ENCODE data around the gene SRMS. TPM values are rescaled to one million over a fixed set of nuclear protein-coding genes. Genes with fewer than 3 reads are reported as not detected.
A peak's percentile ranks its signal among the peaks of the same experiment; 100 is the strongest.

Gene SRMS
- total RNA-seq, 1 experiment from 2014 or later = 3.2 TPM

DNA sequence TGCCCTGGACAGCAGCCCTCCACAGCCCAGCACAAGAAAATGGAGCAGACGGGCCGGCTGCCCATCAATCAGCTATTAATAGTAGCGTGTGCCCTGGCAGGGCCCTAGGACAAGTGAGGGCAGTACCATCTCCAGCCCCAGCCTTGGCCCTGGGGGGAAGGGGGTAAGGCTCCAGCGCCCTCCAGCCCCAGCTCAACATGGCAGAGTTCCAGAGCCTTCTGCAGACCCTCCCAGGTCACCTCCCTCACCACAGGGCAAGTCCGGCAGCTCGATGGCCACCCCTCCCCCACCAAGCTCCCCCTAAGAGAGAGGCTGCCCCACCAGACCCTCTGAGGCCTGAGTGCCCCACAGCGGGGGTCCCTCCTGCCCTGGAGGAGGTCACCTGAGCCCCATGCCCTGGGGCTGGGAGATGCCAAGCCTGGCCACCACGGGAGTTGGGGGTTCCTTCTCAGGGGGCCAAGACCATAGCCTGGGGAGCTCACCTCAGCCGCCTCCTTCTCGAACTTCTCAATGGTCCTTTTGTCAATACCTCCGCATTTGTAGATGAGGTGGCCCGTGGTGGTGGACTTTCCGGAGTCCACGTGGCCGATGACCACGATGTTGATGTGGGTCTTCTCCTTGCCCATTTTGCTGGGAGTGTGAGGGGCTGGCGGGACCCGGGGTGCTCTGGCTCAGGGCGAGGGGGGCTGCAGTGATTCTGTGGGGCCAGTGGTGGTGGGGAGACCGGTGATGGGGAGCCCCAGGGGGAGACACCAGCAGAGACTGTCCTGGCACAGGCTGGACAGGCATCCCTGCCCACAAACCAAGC lies 50.2 kb downstream of the SRMS start:
- Histone ChIP-seq H2AFZ (ENCODE audit: low read depth, low read length, poor library complexity, severe bottlenecking) (no peak overlapping the region), H3K79me2 (ENCODE audit: insufficient read depth, low read length) (peaks cover 50% of the 10 kb centered on the region), H4K20me1 (ENCODE audit: insufficient read depth) (no peaks in the 10 kb centered on the region), H3K9me3 (ENCODE audit: control insufficient read depth in 1 of 2, insufficient read depth in 1 of 2, low read depth in 1 of 2, low read length in 2 of 2) (no peaks in the 10 kb centered on the region), H3K27me3 (ENCODE audit: insufficient read depth, low read length) (no peaks in the 10 kb centered on the region), H3K4me3 (replicated peaks in 1 of 2; ENCODE audit: low read depth in 1 of 2, low read length in 2 of 2) (peak overlapping the region; percentile 82 to 84), H3K36me3 (ENCODE audit: control insufficient read depth in 1 of 2, insufficient read depth in 2 of 2, low read length in 2 of 2) (peaks cover 26 to 48% of the 10 kb centered on the region in 2 experiments; a peak in 3 of 4 replicates), H3K4me2 (ENCODE audit: low read length) (peak overlapping the region; percentile 95), H3K9ac (ENCODE audit: low read length) (peak overlapping the region; percentile 78), H3K27ac (ENCODE audit: low read depth, low read length) (peak overlapping the region; percentile 77), H3K9me2 (ENCODE audit: insufficient read depth) (no peaks in the 10 kb centered on the region), H3K4me1 (ENCODE audit: control insufficient read depth in 1 of 2, insufficient read depth in 2 of 2, low read length in 2 of 2) (peaks cover 21 to 42% of the 10 kb centered on the region in 2 experiments)
- RAD21 ChIA-PET (ENCODE audit: low non-redundant PET in 1 of 2, low total read pairs in 2 of 2, uncharacterized antibody in 2 of 2, unreplicated experiment in 2 of 2) = interaction anchor here in 1 of 2 experiments (1.0 kb wide), 1 partner anchor 23 kb away, joined by 3 read pairs; the partner anchor contains the start of gene PPDPF
- DNase-seq (ENCODE audit: low read depth, low spot score) (no peak), ATAC-seq (no peak)
- TF ChIP-seq EGR1 (IDR thresholded peaks at IDR 0.05; ENCODE audit: low read depth) = no peak
- TF ChIP-seq, protein P1, sequence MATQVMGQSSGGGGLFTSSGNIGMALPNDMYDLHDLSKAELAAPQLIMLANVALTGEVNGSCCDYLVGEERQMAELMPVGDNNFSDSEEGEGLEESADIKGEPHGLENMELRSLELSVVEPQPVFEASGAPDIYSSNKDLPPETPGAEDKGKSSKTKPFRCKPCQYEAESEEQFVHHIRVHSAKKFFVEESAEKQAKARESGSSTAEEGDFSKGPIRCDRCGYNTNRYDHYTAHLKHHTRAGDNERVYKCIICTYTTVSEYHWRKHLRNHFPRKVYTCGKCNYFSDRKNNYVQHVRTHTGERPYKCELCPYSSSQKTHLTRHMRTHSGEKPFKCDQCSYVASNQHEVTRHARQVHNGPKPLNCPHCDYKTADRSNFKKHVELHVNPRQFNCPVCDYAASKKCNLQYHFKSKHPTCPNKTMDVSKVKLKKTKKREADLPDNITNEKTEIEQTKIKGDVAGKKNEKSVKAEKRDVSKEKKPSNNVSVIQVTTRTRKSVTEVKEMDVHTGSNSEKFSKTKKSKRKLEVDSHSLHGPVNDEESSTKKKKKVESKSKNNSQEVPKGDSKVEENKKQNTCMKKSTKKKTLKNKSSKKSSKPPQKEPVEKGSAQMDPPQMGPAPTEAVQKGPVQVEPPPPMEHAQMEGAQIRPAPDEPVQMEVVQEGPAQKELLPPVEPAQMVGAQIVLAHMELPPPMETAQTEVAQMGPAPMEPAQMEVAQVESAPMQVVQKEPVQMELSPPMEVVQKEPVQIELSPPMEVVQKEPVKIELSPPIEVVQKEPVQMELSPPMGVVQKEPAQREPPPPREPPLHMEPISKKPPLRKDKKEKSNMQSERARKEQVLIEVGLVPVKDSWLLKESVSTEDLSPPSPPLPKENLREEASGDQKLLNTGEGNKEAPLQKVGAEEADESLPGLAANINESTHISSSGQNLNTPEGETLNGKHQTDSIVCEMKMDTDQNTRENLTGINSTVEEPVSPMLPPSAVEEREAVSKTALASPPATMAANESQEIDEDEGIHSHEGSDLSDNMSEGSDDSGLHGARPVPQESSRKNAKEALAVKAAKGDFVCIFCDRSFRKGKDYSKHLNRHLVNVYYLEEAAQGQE (IDR thresholded peaks at IDR 0.05; ENCODE audit: low read depth) = no peak
- TF ChIP-seq, protein P2, sequence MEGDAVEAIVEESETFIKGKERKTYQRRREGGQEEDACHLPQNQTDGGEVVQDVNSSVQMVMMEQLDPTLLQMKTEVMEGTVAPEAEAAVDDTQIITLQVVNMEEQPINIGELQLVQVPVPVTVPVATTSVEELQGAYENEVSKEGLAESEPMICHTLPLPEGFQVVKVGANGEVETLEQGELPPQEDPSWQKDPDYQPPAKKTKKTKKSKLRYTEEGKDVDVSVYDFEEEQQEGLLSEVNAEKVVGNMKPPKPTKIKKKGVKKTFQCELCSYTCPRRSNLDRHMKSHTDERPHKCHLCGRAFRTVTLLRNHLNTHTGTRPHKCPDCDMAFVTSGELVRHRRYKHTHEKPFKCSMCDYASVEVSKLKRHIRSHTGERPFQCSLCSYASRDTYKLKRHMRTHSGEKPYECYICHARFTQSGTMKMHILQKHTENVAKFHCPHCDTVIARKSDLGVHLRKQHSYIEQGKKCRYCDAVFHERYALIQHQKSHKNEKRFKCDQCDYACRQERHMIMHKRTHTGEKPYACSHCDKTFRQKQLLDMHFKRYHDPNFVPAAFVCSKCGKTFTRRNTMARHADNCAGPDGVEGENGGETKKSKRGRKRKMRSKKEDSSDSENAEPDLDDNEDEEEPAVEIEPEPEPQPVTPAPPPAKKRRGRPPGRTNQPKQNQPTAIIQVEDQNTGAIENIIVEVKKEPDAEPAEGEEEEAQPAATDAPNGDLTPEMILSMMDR (IDR thresholded peaks at IDR 0.05 in 2 of 3, conservative IDR thresholded peaks at IDR 0.05 in 1 of 3; ENCODE audit: borderline replicate concordance in 1 of 3, insufficient read depth in 1 of 3, low read depth in 2 of 3, low read length in 2 of 3) = no peak
- TF ChIP-seq CBX3 (IDR thresholded peaks at IDR 0.05; ENCODE audit: low read depth) = no peak
- no peak for TF ChIP-seq JUND (IDR thresholded peaks at IDR 0.05)
- TF ChIP-seq SRF (IDR thresholded peaks at IDR 0.05; ENCODE audit: low read depth) = no peak
- TF ChIP-seq RAD21 (IDR thresholded peaks at IDR 0.05; ENCODE audit: low read depth) = no peak
- TF ChIP-seq YY1 (IDR thresholded peaks at IDR 0.05; ENCODE audit: extremely low read depth, insufficient replicate concordance, low read depth, low read length) = no peak
- TF ChIP-seq ELF1 (IDR thresholded peaks at IDR 0.05; ENCODE audit: borderline replicate concordance, low read depth) = no peak
- no peak for TF ChIP-seq FOSL1 (IDR thresholded peaks at IDR 0.05; ENCODE audit: low read depth)
- no peak for TF ChIP-seq CEBPB (IDR thresholded peaks at IDR 0.05; ENCODE audit: low read depth)
- TF ChIP-seq, protein P3, sequence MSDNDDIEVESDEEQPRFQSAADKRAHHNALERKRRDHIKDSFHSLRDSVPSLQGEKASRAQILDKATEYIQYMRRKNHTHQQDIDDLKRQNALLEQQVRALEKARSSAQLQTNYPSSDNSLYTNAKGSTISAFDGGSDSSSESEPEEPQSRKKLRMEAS (IDR thresholded peaks at IDR 0.05) = no peak
- no peak for TF ChIP-seq TCF7L2 (IDR thresholded peaks at IDR 0.05; ENCODE audit: borderline replicate concordance, extremely low read depth, insufficient read depth, insufficient read length)
- CTCF ChIA-PET = interaction anchor here (0.9 to 1.2 kb wide), 3 partner anchors 23 to 542 kb away, joined by 3 to 5 read pairs (median 3); partner anchors contain the start of gene PPDPF
- BruUV-seq (replicated peaks) = no TSS peak
- POLR2A ChIA-PET = interaction anchor here (0.8 to 1.7 kb wide), 4 partner anchors 14 to 40 kb away, joined by 3 to 10 read pairs (median 4); partner anchors contain the start of genes PPDPF and PTK6
- intact Hi-C loops (cut with micrococcal nuclease) = no loop called here
